ENCODE data around the gene CD7. TPM values are rescaled to one million over a fixed set of nuclear protein-coding genes. Genes with fewer than 3 reads are reported as not detected.

CD7 gene
- total and polyA plus RNA-seq, 8 donors = 0.28 to 1.3 (median 0.98) TPM

GRCh38 chr17:82281076-82281475, 36.3 kb downstream of the CD7 start:
- intact Hi-C loops (cut with DNase I) = no loop called here
- H3K4me1 ChIP-seq = peaks cover 9 to 27% (median 12%) of the 10 kb centered on the region in 3 donors
- H3K27ac ChIP-seq = peak overlapping the region in 1 of 4 donors; percentile 13
- DNase-seq = peak in 1 of 6 donors; percentile 54
- 79 to 82% methylated on average over 7 of the region's 7 CpGs for WGBS, 2 donors
- H3K9me3 ChIP-seq = no peaks in the 10 kb centered on the region
- TF ChIP-seq CTCF (IDR thresholded peaks at IDR 0.05) = no peak
- H3K36me3 ChIP-seq = no peaks in the 10 kb centered on the region
- no peak for ATAC-seq
- H3K4me3 ChIP-seq = no peak overlapping the region
- no peaks in the 10 kb centered on the region for H3K27me3 ChIP-seq
- no peak for FAIRE-seq

- Histone ChIP-seq H3K27me3 (no peaks in the 10 kb centered on the region), H3K27ac (no peak overlapping the region), H3K4me1 (peaks cover 9 to 27% (median 12%) of the 10 kb centered on the region in 3 donors), H3K4me3 (no peak overlapping the region), H3K9me3 (no peaks in the 10 kb centered on the region), H3K36me3 (no peaks in the 10 kb centered on the region)
- FAIRE-seq (no peak), DNase-seq (peak in 1 of 6 donors; percentile 17), ATAC-seq (no peak)
- intact Hi-C loops (cut with DNase I) = no loop called here
- no peak for TF ChIP-seq CTCF (IDR thresholded peaks at IDR 0.05)
- 94 to 97% methylated on average over 8 of the region's 8 CpGs for WGBS, 2 donors
Measured at GRCh38 chr17:82280537-82280936, 36.9 kb downstream of the CD7 start.

DNA sequence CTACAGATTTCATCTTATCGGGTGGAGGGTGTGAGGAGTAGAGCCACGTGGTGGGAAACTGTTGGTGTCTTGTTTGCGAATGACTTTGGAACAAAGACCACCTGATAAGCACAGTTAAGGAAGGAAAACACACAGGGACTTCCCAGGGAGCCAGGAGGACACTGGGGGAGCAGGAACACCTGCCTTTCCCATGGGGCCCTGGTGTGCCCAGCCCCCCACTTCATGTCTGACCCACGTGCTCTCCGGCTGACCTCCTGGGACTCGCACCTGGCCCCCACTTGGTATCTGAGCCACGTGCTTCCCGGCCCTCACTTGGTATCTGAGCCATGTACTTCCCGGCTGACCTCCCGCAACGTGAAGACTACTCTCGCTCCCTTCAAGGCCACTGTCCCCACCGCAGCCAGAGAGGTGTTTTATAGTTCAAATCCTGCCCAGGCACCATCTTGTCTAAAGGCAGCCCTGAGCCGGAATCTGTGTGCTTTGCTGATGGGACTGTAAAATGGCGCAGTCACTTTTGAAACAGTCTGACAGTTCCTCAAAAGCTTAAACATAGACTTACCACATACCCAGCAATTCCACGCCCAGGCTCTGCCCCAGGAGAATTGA, 38.5 kb downstream of the CD7 start:
- Histone ChIP-seq H3K9me3 (no peaks in the 10 kb centered on the region), H3K4me3 (no peak overlapping the region), H3K27ac (peak overlapping the region in 2 of 4 donors; percentile 39 to 46), H3K27me3 (no peaks in the 10 kb centered on the region), H3K36me3 (no peaks in the 10 kb centered on the region), H3K4me1 (peaks cover 12 to 33% (median 15%) of the 10 kb centered on the region in 3 donors)
- DNase-seq (peak in 3 of 6 donors; percentile 66 to 80 (median 71)), ATAC-seq (peak; percentile 5 to 75 (median 36)), FAIRE-seq (no peak)
- intact Hi-C loops (cut with DNase I) = no loop called here
- TF ChIP-seq CTCF (IDR thresholded peaks at IDR 0.05) = no peak
- whole genome bisulfite sequencing, 2 donors = 35 to 44% methylated on average over 16 of the region's 16 CpGs

GRCh38 chr17:82278308-82278707, 39.1 kb downstream of the CD7 start:
- no peak overlapping the region for H3K4me3 ChIP-seq
- H3K27ac ChIP-seq = peak overlapping the region in 2 of 4 donors; percentile 39 to 46
- no peak for FAIRE-seq
- intact Hi-C loops (cut with DNase I) = no loop called here
- H3K27me3 ChIP-seq = no peaks in the 10 kb centered on the region
- H3K36me3 ChIP-seq = no peaks in the 10 kb centered on the region
- ATAC-seq = no peak
- peak in 1 of 6 donors; percentile 3 for DNase-seq
- H3K4me1 ChIP-seq = peaks cover 12 to 35% (median 15%) of the 10 kb centered on the region in 3 donors
- WGBS, 2 donors = 72 to 74% methylated on average over 9 of the region's 9 CpGs
- H3K9me3 ChIP-seq = no peaks in the 10 kb centered on the region
- TF ChIP-seq CTCF (IDR thresholded peaks at IDR 0.05) = no peak

DNA sequence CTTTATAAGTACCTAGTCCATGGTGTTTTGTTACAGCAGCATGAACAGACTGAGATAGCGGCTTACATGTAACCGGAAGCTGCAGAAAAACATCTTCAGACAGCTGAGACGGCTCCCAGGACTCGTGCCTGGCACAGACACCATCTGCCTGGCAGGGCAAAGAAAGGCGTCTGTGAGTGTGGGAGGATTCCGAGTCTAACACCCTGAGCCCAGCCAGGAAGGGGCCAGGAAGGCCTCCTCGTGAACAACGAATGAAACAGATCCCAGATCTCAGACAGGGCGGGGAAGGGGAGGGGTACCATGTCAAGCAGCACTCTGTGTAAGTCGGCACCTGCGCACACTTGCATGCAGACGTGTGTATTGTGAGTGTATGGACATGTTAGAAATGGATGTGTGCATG, 39.6 kb downstream of the CD7 start:
- no peak for ATAC-seq
- H3K4me3 ChIP-seq = no peak overlapping the region
- H3K9me3 ChIP-seq = no peaks in the 10 kb centered on the region
- 59 to 67% methylated on average over 12 of the region's 12 CpGs for WGBS, 2 donors
- intact Hi-C loops (cut with DNase I) = no loop called here
- DNase-seq = peak in 1 of 6 donors; percentile 24
- no peaks in the 10 kb centered on the region for H3K27me3 ChIP-seq
- no peaks in the 10 kb centered on the region for H3K36me3 ChIP-seq
- peaks cover 12 to 35% (median 15%) of the 10 kb centered on the region in 3 donors for H3K4me1 ChIP-seq
- FAIRE-seq = no peak
- no peak for TF ChIP-seq CTCF (IDR thresholded peaks at IDR 0.05)
- no peak overlapping the region for H3K27ac ChIP-seq

Data from pancreas (tissue), 10 donors.